Measurements from ENCODE around the gene MLXIPL.
A peak's percentile ranks its signal among the peaks of the same experiment; 100 is the strongest.

Gene MLXIPL, protein sequence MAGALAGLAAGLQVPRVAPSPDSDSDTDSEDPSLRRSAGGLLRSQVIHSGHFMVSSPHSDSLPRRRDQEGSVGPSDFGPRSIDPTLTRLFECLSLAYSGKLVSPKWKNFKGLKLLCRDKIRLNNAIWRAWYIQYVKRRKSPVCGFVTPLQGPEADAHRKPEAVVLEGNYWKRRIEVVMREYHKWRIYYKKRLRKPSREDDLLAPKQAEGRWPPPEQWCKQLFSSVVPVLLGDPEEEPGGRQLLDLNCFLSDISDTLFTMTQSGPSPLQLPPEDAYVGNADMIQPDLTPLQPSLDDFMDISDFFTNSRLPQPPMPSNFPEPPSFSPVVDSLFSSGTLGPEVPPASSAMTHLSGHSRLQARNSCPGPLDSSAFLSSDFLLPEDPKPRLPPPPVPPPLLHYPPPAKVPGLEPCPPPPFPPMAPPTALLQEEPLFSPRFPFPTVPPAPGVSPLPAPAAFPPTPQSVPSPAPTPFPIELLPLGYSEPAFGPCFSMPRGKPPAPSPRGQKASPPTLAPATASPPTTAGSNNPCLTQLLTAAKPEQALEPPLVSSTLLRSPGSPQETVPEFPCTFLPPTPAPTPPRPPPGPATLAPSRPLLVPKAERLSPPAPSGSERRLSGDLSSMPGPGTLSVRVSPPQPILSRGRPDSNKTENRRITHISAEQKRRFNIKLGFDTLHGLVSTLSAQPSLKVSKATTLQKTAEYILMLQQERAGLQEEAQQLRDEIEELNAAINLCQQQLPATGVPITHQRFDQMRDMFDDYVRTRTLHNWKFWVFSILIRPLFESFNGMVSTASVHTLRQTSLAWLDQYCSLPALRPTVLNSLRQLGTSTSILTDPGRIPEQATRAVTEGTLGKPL

DNA sequence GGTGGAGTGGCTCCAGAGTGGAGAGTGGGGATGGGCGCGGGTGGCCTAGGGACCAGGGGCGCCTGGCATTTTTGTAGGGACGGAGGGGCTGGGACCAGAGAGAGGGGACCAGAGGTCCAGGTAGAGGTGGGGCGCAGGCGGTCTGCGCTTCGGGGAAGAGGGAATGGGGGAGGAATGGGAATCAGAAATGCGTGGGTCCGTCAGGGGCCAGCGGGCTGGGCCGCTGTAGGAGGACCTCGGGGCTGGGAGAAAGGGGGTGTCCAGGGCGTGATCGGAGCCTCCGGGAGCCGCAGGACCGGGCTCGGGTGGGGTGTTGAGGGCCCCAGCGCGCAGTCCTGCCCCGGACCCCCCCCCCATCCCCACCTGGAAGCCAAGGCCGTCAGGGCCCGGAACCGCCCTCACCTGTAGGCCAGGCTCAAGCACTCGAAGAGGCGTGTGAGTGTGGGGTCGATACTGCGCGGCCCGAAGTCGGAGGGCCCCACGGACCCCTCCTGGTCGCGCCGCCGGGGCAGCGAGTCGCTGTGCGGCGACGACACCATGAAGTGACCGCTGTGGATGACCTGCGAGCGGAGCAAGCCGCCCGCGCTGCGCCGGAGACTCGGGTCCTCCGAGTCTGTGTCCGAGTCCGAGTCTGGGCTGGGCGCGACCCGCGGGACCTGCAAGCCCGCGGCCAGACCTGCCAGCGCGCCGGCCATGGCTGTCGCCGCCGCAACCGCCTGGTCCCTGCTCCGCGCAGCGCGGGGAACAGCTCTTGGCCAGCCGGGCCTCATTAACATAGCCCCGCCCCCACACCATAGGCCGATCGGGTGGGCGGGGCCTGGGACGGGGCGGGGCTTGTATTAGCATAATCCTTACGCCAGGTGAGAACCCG lies at the start of gene MLXIPL:
TSS of gene MLXIPL (minus strand) at position 725 of the 871 bp plus-strand sequence. CDS start at position 695, 30 bp downstream.
- DNase-seq = peak; percentile 37
- H3K27me3 ChIP-seq (replicated peaks) = peaks cover 54% of the 10 kb centered on the region
- H3K27ac ChIP-seq = no peak within 1 kb of the TSS
- peak within 1 kb of the TSS; percentile 35 for H3K4me3 ChIP-seq (ENCODE audit: low read depth, low read length)
- TF ChIP-seq, protein P1, sequence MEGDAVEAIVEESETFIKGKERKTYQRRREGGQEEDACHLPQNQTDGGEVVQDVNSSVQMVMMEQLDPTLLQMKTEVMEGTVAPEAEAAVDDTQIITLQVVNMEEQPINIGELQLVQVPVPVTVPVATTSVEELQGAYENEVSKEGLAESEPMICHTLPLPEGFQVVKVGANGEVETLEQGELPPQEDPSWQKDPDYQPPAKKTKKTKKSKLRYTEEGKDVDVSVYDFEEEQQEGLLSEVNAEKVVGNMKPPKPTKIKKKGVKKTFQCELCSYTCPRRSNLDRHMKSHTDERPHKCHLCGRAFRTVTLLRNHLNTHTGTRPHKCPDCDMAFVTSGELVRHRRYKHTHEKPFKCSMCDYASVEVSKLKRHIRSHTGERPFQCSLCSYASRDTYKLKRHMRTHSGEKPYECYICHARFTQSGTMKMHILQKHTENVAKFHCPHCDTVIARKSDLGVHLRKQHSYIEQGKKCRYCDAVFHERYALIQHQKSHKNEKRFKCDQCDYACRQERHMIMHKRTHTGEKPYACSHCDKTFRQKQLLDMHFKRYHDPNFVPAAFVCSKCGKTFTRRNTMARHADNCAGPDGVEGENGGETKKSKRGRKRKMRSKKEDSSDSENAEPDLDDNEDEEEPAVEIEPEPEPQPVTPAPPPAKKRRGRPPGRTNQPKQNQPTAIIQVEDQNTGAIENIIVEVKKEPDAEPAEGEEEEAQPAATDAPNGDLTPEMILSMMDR (IDR thresholded peaks at IDR 0.05; ENCODE audit: low read depth, low read length, missing control alignments) = no peak
- in situ Hi-C loops (cut with HindIII; ENCODE audit: low pct_ligation_motif_present, low sequenced_read_pairs) = no loop called here
- no peaks in the 10 kb centered on the region for H3K36me3 ChIP-seq (replicated peaks)

DNA sequence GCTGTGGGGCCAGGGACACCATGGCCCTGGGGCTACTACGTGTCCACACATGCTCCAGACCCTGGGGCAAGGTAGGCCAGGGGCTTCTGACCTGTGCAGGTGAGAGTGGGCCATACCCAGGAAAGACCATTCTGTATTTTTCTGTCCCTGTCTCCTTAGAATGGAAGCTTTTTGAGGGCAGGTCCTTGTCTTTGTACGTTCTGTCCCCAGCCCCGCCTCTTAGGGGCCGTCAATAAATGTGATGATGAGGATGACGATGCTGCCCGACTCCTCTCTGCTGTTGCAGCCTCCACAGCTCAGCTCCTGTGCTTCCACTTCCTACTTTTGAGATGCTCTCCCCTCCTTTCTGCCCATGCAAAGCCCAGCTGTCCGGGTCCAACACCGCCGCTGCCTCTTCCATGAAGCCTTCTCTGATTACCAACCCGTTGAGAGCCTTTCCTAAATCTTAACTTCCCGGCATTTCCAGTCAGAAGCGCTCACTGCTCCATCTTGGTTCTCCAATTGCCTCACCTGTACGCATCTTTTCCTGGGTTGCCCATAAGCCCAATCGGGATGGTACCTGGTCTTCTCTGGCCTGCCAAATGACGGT lies 47.6 kb upstream of the MLXIPL start:
- no peak for DNase-seq
- TF ChIP-seq, protein P1 (IDR thresholded peaks at IDR 0.05; ENCODE audit: low read depth, low read length, missing control alignments) = no peak
- Histone ChIP-seq H3K27ac (no peak overlapping the region), H3K36me3 (replicated peaks) (no peaks in the 10 kb centered on the region), H3K4me3 (ENCODE audit: low read depth, low read length) (no peak overlapping the region), H3K27me3 (replicated peaks) (no peaks in the 10 kb centered on the region)
- in situ Hi-C loops (cut with HindIII; ENCODE audit: low pct_ligation_motif_present, low sequenced_read_pairs) = no loop called here

DNA sequence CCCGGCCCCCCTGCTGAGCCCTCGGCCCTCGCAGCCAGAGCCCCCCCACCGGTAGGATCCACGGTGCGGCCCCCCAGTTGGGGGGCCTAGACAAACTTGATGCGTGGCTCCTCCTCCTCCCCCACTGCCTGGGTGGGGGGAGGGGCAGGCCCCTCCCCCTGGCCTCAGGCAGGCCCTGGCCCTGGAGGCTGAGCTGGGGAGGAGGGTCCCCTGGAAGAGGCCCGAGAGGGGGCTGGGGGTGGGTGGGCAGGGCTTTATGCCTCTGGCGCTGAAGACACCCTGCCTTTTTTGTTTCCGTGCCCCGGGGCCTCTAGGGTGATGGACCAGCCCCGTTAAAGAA lies 47.0 kb upstream of the MLXIPL start:
- DNase-seq = no peak
- Histone ChIP-seq H3K27me3 (replicated peaks) (no peaks in the 10 kb centered on the region), H3K36me3 (replicated peaks) (no peaks in the 10 kb centered on the region), H3K4me3 (ENCODE audit: low read depth, low read length) (no peak overlapping the region), H3K27ac (no peak overlapping the region)
- in situ Hi-C loops (cut with HindIII; ENCODE audit: low pct_ligation_motif_present, low sequenced_read_pairs) = no loop called here
- TF ChIP-seq, protein P1 (IDR thresholded peaks at IDR 0.05; ENCODE audit: low read depth, low read length, missing control alignments) = no peak

DNA sequence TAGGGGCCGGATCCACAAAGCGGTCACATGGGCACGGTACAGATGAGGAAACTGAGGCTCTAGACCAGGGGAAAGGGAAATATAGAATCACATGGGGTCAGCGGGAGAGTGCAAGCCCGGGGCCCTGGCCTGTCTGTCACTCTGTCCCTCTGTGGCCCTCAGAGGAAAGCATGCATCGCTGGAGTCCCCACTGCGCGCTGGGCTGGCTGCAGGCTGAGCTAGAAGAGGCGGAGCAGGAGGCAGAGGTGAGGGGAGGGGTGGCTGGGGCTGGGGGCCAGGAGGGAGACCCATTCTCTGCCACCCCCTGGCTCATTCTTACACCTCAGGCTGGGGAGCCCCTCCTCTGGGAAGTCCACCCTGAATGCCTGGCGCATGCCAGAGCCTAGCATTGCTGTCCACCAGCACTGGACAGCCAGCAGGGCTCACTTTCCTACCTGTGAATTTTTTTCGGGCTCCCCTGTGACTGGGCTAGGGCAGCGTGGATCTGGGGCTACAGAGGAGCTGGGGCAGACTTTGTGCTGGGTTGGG lies 45.6 kb upstream of the MLXIPL start:
- TF ChIP-seq, protein P1 (IDR thresholded peaks at IDR 0.05; ENCODE audit: low read depth, low read length, missing control alignments) = no peak
- Histone ChIP-seq H3K4me3 (ENCODE audit: low read depth, low read length) (no peak overlapping the region), H3K27ac (no peak overlapping the region), H3K36me3 (replicated peaks) (no peaks in the 10 kb centered on the region), H3K27me3 (replicated peaks) (no peaks in the 10 kb centered on the region)
- DNase-seq = no peak
- in situ Hi-C loops (cut with HindIII; ENCODE audit: low pct_ligation_motif_present, low sequenced_read_pairs) = no loop called here

DNA sequence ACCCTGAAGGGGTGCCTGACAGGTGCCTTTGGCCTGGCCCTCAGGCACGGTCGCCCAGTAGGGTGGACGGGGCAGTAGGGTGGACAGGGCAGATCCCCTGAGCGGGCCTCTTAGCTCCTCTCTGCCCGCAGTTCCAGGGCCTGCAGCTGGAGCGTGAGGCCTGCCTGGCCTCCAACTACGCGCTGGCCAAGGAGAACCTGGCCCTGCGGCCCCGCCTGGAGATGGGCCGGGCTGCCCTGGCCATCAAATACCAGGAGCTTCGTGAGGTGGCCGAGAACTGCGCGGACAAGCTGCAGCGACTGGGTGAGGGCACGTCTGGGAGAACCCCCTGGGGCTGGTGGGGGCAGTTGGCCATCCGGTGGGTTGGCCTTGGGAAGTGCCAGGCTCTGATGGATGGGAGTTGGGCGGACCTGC lies 45.0 kb upstream of the MLXIPL start:
- H3K27me3 ChIP-seq (replicated peaks) = no peaks in the 10 kb centered on the region

More for the DNA sequence above, 45.0 kb upstream of the MLXIPL start:
- Histone ChIP-seq H3K27ac (no peak overlapping the region), H3K4me3 (ENCODE audit: low read depth, low read length) (no peak overlapping the region), H3K36me3 (replicated peaks) (no peaks in the 10 kb centered on the region)
- DNase-seq = no peak
- TF ChIP-seq, protein P1 (IDR thresholded peaks at IDR 0.05; ENCODE audit: low read depth, low read length, missing control alignments) = no peak
- in situ Hi-C loops (cut with HindIII; ENCODE audit: low pct_ligation_motif_present, low sequenced_read_pairs) = no loop called here

Data from brain microvascular endothelial cell (primary cell).